Measurements from ENCODE around the gene MINDY4.

DNA sequence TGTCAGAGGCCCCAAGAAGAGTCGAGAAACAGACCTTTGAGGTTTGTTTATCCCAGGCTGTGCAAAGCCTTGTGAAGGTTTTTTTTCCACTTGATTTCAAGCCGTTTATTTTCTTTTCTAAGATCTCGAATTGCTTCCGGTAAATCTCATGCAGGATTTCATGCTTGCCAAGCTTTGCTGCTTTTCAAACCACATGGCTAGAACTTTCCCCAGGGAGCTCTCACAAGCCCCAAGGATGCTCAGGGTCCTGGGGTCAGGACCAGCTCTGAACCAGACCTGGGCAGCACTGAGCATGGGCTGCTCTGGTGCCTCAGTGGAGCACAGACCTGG is 92.5 kb downstream of the MINDY4 start:
- TF ChIP-seq, protein P1, sequence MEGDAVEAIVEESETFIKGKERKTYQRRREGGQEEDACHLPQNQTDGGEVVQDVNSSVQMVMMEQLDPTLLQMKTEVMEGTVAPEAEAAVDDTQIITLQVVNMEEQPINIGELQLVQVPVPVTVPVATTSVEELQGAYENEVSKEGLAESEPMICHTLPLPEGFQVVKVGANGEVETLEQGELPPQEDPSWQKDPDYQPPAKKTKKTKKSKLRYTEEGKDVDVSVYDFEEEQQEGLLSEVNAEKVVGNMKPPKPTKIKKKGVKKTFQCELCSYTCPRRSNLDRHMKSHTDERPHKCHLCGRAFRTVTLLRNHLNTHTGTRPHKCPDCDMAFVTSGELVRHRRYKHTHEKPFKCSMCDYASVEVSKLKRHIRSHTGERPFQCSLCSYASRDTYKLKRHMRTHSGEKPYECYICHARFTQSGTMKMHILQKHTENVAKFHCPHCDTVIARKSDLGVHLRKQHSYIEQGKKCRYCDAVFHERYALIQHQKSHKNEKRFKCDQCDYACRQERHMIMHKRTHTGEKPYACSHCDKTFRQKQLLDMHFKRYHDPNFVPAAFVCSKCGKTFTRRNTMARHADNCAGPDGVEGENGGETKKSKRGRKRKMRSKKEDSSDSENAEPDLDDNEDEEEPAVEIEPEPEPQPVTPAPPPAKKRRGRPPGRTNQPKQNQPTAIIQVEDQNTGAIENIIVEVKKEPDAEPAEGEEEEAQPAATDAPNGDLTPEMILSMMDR (IDR thresholded peaks at IDR 0.05; ENCODE audit: low read depth, low read length, missing input control): no peak
- TF ChIP-seq RAD21 (IDR thresholded peaks at IDR 0.05): no peak
- TF ChIP-seq, protein P2, sequence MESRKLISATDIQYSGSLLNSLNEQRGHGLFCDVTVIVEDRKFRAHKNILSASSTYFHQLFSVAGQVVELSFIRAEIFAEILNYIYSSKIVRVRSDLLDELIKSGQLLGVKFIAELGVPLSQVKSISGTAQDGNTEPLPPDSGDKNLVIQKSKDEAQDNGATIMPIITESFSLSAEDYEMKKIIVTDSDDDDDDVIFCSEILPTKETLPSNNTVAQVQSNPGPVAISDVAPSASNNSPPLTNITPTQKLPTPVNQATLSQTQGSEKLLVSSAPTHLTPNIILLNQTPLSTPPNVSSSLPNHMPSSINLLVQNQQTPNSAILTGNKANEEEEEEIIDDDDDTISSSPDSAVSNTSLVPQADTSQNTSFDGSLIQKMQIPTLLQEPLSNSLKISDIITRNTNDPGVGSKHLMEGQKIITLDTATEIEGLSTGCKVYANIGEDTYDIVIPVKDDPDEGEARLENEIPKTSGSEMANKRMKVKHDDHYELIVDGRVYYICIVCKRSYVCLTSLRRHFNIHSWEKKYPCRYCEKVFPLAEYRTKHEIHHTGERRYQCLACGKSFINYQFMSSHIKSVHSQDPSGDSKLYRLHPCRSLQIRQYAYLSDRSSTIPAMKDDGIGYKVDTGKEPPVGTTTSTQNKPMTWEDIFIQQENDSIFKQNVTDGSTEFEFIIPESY (IDR thresholded peaks at IDR 0.05): no peak
- TF ChIP-seq, protein P3, sequence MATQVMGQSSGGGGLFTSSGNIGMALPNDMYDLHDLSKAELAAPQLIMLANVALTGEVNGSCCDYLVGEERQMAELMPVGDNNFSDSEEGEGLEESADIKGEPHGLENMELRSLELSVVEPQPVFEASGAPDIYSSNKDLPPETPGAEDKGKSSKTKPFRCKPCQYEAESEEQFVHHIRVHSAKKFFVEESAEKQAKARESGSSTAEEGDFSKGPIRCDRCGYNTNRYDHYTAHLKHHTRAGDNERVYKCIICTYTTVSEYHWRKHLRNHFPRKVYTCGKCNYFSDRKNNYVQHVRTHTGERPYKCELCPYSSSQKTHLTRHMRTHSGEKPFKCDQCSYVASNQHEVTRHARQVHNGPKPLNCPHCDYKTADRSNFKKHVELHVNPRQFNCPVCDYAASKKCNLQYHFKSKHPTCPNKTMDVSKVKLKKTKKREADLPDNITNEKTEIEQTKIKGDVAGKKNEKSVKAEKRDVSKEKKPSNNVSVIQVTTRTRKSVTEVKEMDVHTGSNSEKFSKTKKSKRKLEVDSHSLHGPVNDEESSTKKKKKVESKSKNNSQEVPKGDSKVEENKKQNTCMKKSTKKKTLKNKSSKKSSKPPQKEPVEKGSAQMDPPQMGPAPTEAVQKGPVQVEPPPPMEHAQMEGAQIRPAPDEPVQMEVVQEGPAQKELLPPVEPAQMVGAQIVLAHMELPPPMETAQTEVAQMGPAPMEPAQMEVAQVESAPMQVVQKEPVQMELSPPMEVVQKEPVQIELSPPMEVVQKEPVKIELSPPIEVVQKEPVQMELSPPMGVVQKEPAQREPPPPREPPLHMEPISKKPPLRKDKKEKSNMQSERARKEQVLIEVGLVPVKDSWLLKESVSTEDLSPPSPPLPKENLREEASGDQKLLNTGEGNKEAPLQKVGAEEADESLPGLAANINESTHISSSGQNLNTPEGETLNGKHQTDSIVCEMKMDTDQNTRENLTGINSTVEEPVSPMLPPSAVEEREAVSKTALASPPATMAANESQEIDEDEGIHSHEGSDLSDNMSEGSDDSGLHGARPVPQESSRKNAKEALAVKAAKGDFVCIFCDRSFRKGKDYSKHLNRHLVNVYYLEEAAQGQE (IDR thresholded peaks at IDR 0.05): no peak
- TF ChIP-seq HNF4A (conservative IDR thresholded peaks at IDR 0.05): no peak
- TF ChIP-seq EGR1 (IDR thresholded peaks at IDR 0.05; ENCODE audit: low read depth in 2 of 2): no peak
- TF ChIP-seq SP1 (IDR thresholded peaks at IDR 0.05): no peak
- no peak for TF ChIP-seq YY1 (IDR thresholded peaks at IDR 0.05)
- TF ChIP-seq, protein P4, sequence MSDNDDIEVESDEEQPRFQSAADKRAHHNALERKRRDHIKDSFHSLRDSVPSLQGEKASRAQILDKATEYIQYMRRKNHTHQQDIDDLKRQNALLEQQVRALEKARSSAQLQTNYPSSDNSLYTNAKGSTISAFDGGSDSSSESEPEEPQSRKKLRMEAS (IDR thresholded peaks at IDR 0.05): no peak
- no peak for TF ChIP-seq JUND (IDR thresholded peaks at IDR 0.05)
- TF ChIP-seq, protein P5, sequence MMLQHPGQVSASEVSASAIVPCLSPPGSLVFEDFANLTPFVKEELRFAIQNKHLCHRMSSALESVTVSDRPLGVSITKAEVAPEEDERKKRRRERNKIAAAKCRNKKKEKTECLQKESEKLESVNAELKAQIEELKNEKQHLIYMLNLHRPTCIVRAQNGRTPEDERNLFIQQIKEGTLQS (IDR thresholded peaks at IDR 0.05): no peak
- TF ChIP-seq RXRA (IDR thresholded peaks at IDR 0.05): no peak
- TF ChIP-seq TAF1 (conservative IDR thresholded peaks at IDR 0.05): no peak
